HepG2 (cell line): ENCODE measurements around the gene CSPG5. TPM values are rescaled to one million over a fixed set of nuclear protein-coding genes. Genes with fewer than 3 reads are reported as not detected.

Source experiments
- CHCHD3 ChIP-seq: sonication (generic); formaldehyde crosslinking; IDR thresholded peaks from 2 replicates; pipeline ENCODE4 v1.8.0; 2022; ENCODE audit warnings: mild to moderate bottlenecking, missing genetic modification reagents, moderate library complexity
- CSRNP2 ChIP-seq: sonication (generic); formaldehyde crosslinking; conservative IDR thresholded peaks from 2 replicates; pipeline ENCODE4 v1.8.0; 2022; ENCODE audit warnings: low read depth, missing genetic modification reagents
- FOXM1 ChIP-seq: sonication (generic); formaldehyde crosslinking; IDR thresholded peaks from 2 replicates; pipeline ENCODE4 v1.5.0; 2020; ENCODE audit warnings: missing genetic modification reagents
- GTF3A ChIP-seq: sonication (generic); formaldehyde crosslinking; conservative IDR thresholded peaks from 2 replicates; pipeline ENCODE4 v1.4.0; 2020; ENCODE audit warnings: mild to moderate bottlenecking, missing genetic modification reagents
- JUNB ChIP-seq: sonication (generic); formaldehyde crosslinking; IDR thresholded peaks from 2 replicates; pipeline ENCODE4 v1.8.0; 2022; ENCODE audit warnings: missing genetic modification reagents, mild to moderate bottlenecking, borderline replicate concordance
- NFAT5 ChIP-seq: sonication (generic); formaldehyde crosslinking; IDR thresholded peaks from 2 replicates; pipeline ENCODE4 v1.4.0; 2020; ENCODE audit warnings: missing genetic modification reagents
- NR2C2 ChIP-seq: sonication (generic); formaldehyde crosslinking; IDR thresholded peaks from 2 replicates; pipeline ENCODE4 v1.4.0; 2020; ENCODE audit warnings: missing genetic modification reagents, mild to moderate bottlenecking, moderate library complexity, borderline replicate concordance
- RFXANK ChIP-seq: IDR thresholded peaks from 2 replicates; pipeline ENCODE4 v1.6.1; 2016
- SKI ChIP-seq: fragments of 450-650 bp; IDR thresholded peaks from one replicate; pipeline ENCODE4 v1.6.1; 2018; ENCODE audit warnings: mild to moderate bottlenecking; ENCODE audit not compliant: partially characterized antibody
- TBL1XR1 ChIP-seq: fragments of 150-350 bp; IDR thresholded peaks from 2 replicates; pipeline ENCODE4 v1.6.1; 2014; ENCODE audit warnings: borderline replicate concordance, low read length; ENCODE audit not compliant: partially characterized antibody
- XRCC5 ChIP-seq: fragments of 200-400 bp; formaldehyde crosslinking; optimal IDR thresholded peaks from 2 replicates; pipeline ENCODE3; 2017; ENCODE audit warnings: mild to moderate bottlenecking, low read length
- ZNF576 ChIP-seq: sonication (generic); formaldehyde crosslinking; IDR thresholded peaks from 2 replicates; pipeline ENCODE4 v1.4.0; 2020; ENCODE audit warnings: mild to moderate bottlenecking, missing genetic modification reagents
- ZNF850 ChIP-seq: sonication (generic); formaldehyde crosslinking; conservative IDR thresholded peaks from 2 replicates; pipeline ENCODE4 v1.9.0; 2021; ENCODE audit warnings: mild to moderate bottlenecking, missing genetic modification reagents
- polyA plus RNA-seq, 8 experiments: library from polyadenylated mRNA; depleted of rRNA in 3 of 8; stranded (reverse) in 7 of 8; unstranded in 1 of 8; fragments of >200 nt; fragmentation: Illumina TruSeq in 4 of 8; extraction: Trizol in 4 of 8; gene quantifications; 2 replicates each; pipeline versions ENCODE4 v1.2.1 to v1.2.3, GENCODE V29; 2011 to 2016; ENCODE audit warnings: low read depth in 4 of 8, missing spikeins in 1 of 8, mixed read lengths in 1 of 8; ENCODE audit not compliant: insufficient read depth in 1 of 8
- total RNA-seq, 5 experiments: library from RNA; depleted of rRNA; stranded (reverse); fragments of >200 nt; fragmentation: Illumina TruSeq; extraction: Trizol; gene quantifications; 2 replicates each; pipeline ENCODE4 v1.2.3, GENCODE V29; 2016; ENCODE audit warnings: low read depth in 1 of 5
- TF ChIP-seq, protein P1 (sequence below): IDR thresholded peaks from 2 replicates; pipeline ENCODE4 v1.6.1; 2016; ENCODE audit warnings: low read depth, missing genetic modification reagents, missing compliant biosample characterization
- TF ChIP-seq, protein P2 (sequence below): IDR thresholded peaks from 2 replicates; pipeline ENCODE4 v1.6.1; 2018; ENCODE audit warnings: missing genetic modification reagents, mild to moderate bottlenecking, missing compliant biosample characterization

The CSPG5 gene
- total and polyA plus RNA-seq, 2 of the 13 experiments (the other 11 are each of a cell fraction or from before 2014, with no cell fraction given): 0.07 to 0.15 TPM

- TF ChIP-seq SKI (no peak), JUNB (CRISPR knock-in tag) (no peak), ZNF576 (CRISPR knock-in tag) (no peak), ZNF850 (CRISPR knock-in tag) (0 out of 2 replicates have a peak, but pooled peaks have one; percentile 3), XRCC5 (no peak), TBL1XR1 (no peak), FOXM1 (no peak), NR2C2 (CRISPR knock-in tag) (peak; percentile 99), NFAT5 (CRISPR knock-in tag) (no peak), RFXANK (CRISPR knock-in tag) (no peak), CHCHD3 (CRISPR knock-in tag) (0 out of 2 replicates have a peak, but pooled peaks have one; percentile 33), CSRNP2 (CRISPR knock-in tag) (no peak), GTF3A (CRISPR knock-in tag) (no peak)
- TF ChIP-seq, protein P1, sequence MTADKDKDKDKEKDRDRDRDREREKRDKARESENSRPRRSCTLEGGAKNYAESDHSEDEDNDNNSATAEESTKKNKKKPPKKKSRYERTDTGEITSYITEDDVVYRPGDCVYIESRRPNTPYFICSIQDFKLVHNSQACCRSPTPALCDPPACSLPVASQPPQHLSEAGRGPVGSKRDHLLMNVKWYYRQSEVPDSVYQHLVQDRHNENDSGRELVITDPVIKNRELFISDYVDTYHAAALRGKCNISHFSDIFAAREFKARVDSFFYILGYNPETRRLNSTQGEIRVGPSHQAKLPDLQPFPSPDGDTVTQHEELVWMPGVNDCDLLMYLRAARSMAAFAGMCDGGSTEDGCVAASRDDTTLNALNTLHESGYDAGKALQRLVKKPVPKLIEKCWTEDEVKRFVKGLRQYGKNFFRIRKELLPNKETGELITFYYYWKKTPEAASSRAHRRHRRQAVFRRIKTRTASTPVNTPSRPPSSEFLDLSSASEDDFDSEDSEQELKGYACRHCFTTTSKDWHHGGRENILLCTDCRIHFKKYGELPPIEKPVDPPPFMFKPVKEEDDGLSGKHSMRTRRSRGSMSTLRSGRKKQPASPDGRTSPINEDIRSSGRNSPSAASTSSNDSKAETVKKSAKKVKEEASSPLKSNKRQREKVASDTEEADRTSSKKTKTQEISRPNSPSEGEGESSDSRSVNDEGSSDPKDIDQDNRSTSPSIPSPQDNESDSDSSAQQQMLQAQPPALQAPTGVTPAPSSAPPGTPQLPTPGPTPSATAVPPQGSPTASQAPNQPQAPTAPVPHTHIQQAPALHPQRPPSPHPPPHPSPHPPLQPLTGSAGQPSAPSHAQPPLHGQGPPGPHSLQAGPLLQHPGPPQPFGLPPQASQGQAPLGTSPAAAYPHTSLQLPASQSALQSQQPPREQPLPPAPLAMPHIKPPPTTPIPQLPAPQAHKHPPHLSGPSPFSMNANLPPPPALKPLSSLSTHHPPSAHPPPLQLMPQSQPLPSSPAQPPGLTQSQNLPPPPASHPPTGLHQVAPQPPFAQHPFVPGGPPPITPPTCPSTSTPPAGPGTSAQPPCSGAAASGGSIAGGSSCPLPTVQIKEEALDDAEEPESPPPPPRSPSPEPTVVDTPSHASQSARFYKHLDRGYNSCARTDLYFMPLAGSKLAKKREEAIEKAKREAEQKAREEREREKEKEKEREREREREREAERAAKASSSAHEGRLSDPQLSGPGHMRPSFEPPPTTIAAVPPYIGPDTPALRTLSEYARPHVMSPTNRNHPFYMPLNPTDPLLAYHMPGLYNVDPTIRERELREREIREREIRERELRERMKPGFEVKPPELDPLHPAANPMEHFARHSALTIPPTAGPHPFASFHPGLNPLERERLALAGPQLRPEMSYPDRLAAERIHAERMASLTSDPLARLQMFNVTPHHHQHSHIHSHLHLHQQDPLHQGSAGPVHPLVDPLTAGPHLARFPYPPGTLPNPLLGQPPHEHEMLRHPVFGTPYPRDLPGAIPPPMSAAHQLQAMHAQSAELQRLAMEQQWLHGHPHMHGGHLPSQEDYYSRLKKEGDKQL (CRISPR knock-in tag): no peak
- TF ChIP-seq, protein P2, sequence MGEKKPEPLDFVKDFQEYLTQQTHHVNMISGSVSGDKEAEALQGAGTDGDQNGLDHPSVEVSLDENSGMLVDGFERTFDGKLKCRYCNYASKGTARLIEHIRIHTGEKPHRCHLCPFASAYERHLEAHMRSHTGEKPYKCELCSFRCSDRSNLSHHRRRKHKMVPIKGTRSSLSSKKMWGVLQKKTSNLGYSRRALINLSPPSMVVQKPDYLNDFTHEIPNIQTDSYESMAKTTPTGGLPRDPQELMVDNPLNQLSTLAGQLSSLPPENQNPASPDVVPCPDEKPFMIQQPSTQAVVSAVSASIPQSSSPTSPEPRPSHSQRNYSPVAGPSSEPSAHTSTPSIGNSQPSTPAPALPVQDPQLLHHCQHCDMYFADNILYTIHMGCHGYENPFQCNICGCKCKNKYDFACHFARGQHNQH (CRISPR knock-in tag): peak; percentile 73; the same call in 1 of the 2 replicates
These were observed 65.3 kb downstream of the CSPG5 start, which contains the start of gene ELP6 (continued) for GRCh38 chr3:47513125-47513929.
